Measurements from ENCODE around the gene ADPRM.

GRCh38 chr17:10737168-10737622 is 39.8 kb downstream of the ADPRM start:
- TF ChIP-seq RCOR1 (IDR thresholded peaks at IDR 0.05; ENCODE audit: low read depth, low read length), result no peak
- TF ChIP-seq JUNB (IDR thresholded peaks at IDR 0.05), result no peak
- peak; percentile 93 for TF ChIP-seq CTCF (IDR thresholded peaks at IDR 0.05)
- no peak for TF ChIP-seq NFE2L2 (conservative IDR thresholded peaks at IDR 0.05; ENCODE audit: low read length)
- no peak for TF ChIP-seq CHD2 (IDR thresholded peaks at IDR 0.05; ENCODE audit: low read length, partially characterized antibody)
- TF ChIP-seq NPAS2 (CRISPR knock-in tag; IDR thresholded peaks at IDR 0.05; ENCODE audit: borderline replicate concordance), result no peak
- no peak for TF ChIP-seq USF2 (IDR thresholded peaks at IDR 0.05)
- no peak for TF ChIP-seq BHLHE40 (IDR thresholded peaks at IDR 0.05; ENCODE audit: low read depth, low read length)
- no peak for TF ChIP-seq JUN (IDR thresholded peaks at IDR 0.05)
- TF ChIP-seq POLR2A (IDR thresholded peaks at IDR 0.05; ENCODE audit: low read length), result no peak
- TF ChIP-seq SMC3 (IDR thresholded peaks at IDR 0.05), result peak; percentile 85
- no peak; a peak in 1 of 5 replicates for TF ChIP-seq EP300 (IDR thresholded peaks at IDR 0.05)

Data from A549 (cell line).